Smooth muscle cell (in vitro differentiated cells): ENCODE measurements around the gene PTPRN2. TPM values are rescaled to one million over a fixed set of nuclear protein-coding genes. Genes with fewer than 3 reads are reported as not detected.
"Not testable (repeated sequence)": the region's sequence is repeated elsewhere in the genome, so short reads cannot be mapped to it uniquely, and the experiment has no call there.

Experiments
- DNase-seq: peaks from one replicate; lab custom pipeline; 2025; ENCODE audit not compliant: unreplicated experiment; lab: John Stamatoyannopoulos, UW
- H2AFZ ChIP-seq: fragments of 200-600 bp; sonication (generic); 2 replicates; pipeline ENCODE4 v1.6.0; 2016; ENCODE audit warnings: antibody characterized with exemption, low read depth, mild to moderate bottlenecking
- H3F3A ChIP-seq: fragments of 200-600 bp; sonication (generic); 2 replicates; pipeline ENCODE4 v1.6.0; 2017; ENCODE audit warnings: antibody characterized with exemption, low read depth
- H3K27ac ChIP-seq: fragments of 200-600 bp; sonication (generic); 2 replicates; pipeline ENCODE4 v1.5.1; 2016; ENCODE audit warnings: low read depth, mild to moderate bottlenecking
- H3K27me3 ChIP-seq: fragments of 200-600 bp; sonication (generic); 2 replicates; pipeline ENCODE4 v1.6.1; 2016; ENCODE audit warnings: low read depth, mild to moderate bottlenecking
- H3K36me3 ChIP-seq: fragments of 200-600 bp; sonication (generic); 2 replicates; pipeline ENCODE4 v1.5.1; 2016; ENCODE audit warnings: low read depth
- H3K4me1 ChIP-seq: fragments of 200-600 bp; sonication (generic); 2 replicates; pipeline ENCODE4 v1.5.1; 2016; ENCODE audit warnings: low read depth
- H3K4me2 ChIP-seq: fragments of 200-600 bp; sonication (generic); 2 replicates; pipeline ENCODE4 v1.6.0; 2016; ENCODE audit warnings: mild to moderate bottlenecking
- H3K4me3 ChIP-seq: fragments of 200-600 bp; sonication (generic); 2 replicates; pipeline ENCODE4 v1.5.1; 2016; ENCODE audit warnings: mild to moderate bottlenecking
- H3K79me2 ChIP-seq: fragments of 200-600 bp; sonication (generic); 2 replicates; pipeline ENCODE4 v1.6.0; 2016; ENCODE audit warnings: low read depth, mild to moderate bottlenecking
- H3K9ac ChIP-seq: fragments of 200-600 bp; sonication (generic); 2 replicates; pipeline ENCODE4 v1.6.0; 2016; ENCODE audit warnings: low read depth
- H3K9me3 ChIP-seq: fragments of 200-600 bp; sonication (generic); replicated peaks from 2 replicates; pipeline ENCODE4 v1.5.1; 2016; ENCODE audit warnings: low read depth
- H4K20me1 ChIP-seq: fragments of 200-600 bp; sonication (generic); 2 replicates; pipeline ENCODE4 v1.6.0; 2016; ENCODE audit warnings: low read depth
- WGBS: methylation state at CpG from one replicate; pipeline ENCODE4 v1.1.7; 2016; ENCODE audit warnings: low lambda C conversion rate; 5-methylcytosine and 5-hydroxymethylcytosine counted together
- microRNA counts: library from miRNA; unstranded; fragments of <30 nt; microRNA quantifications from one replicate; lab custom pipeline; 2016
- microRNA-seq: library from miRNA; unstranded; fragments of <30 nt; microRNA quantifications from one replicate; pipeline ENCODE4, GENCODE V29; 2016; ENCODE audit warnings: borderline number of aligned reads
- polyA plus RNA-seq: library from polyadenylated mRNA; unstranded; fragments of >200 nt; fragmentation: Nextera tagmentation; extraction: Ambion mirVana; gene quantifications from 2 replicates; pipeline ENCODE4 v1.2.1, GENCODE V29; 2016
- small RNA-seq: library from RNA; depleted of rRNA; stranded (forward); fragments of <200 nt; gene quantifications from one replicate; pipeline ENCODE3, GENCODE V24; 2014
- total RNA-seq: library from RNA; depleted of rRNA; stranded (reverse); fragments of >200 nt; gene quantifications from 2 replicates; pipeline ENCODE4 v1.2.3, GENCODE V29; 2014
- TF ChIP-seq, protein P1 (sequence below): fragments of 200-600 bp; sonication (generic); IDR thresholded peaks from 2 replicates; pipeline ENCODE4 v1.5.1; 2017; ENCODE audit warnings: borderline replicate concordance, mild to moderate bottlenecking, antibody characterized with exemption; ENCODE audit not compliant: insufficient read depth, poor library complexity, severe bottlenecking

Gene PTPRN2
- total and polyA plus RNA-seq, 2 experiments from 2014 or later, result 0.09 to 0.87 TPM

DNA sequence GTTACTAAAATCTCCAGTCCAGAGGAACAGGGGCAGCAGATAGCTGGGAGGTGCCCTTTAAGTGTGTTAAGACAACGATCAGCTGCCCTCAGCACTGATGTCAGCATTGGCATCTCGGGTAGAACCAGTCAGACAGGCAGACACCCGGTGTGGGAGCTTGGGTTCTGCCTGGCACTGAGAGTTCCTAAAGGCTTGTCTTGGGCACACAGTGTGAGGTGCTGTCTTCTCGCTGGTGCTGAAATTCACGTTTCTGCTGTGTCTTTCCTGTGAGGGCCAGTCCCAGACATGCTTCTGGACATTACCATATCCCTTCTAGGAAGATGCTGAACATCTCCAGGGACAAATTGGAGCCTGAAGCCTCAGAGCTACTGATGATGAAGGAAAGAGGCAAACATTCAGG is 1094.6 kb downstream of the PTPRN2 start:
- H3F3A ChIP-seq, result no peaks in the 10 kb centered on the region
- TF ChIP-seq, protein P1, sequence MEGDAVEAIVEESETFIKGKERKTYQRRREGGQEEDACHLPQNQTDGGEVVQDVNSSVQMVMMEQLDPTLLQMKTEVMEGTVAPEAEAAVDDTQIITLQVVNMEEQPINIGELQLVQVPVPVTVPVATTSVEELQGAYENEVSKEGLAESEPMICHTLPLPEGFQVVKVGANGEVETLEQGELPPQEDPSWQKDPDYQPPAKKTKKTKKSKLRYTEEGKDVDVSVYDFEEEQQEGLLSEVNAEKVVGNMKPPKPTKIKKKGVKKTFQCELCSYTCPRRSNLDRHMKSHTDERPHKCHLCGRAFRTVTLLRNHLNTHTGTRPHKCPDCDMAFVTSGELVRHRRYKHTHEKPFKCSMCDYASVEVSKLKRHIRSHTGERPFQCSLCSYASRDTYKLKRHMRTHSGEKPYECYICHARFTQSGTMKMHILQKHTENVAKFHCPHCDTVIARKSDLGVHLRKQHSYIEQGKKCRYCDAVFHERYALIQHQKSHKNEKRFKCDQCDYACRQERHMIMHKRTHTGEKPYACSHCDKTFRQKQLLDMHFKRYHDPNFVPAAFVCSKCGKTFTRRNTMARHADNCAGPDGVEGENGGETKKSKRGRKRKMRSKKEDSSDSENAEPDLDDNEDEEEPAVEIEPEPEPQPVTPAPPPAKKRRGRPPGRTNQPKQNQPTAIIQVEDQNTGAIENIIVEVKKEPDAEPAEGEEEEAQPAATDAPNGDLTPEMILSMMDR, result no peak
- H3K4me3 ChIP-seq, result no peak overlapping the region
- peaks cover 5% of the 10 kb centered on the region for H3K27me3 ChIP-seq
- H3K9ac ChIP-seq, result no peak overlapping the region
- no peak overlapping the region for H3K4me2 ChIP-seq
- no peaks in the 10 kb centered on the region for H3K9me3 ChIP-seq
- DNase-seq, result no peak
- H2AFZ ChIP-seq, result no peak overlapping the region
- H3K79me2 ChIP-seq, result no peaks in the 10 kb centered on the region
- H3K4me1 ChIP-seq, result no peaks in the 10 kb centered on the region
- no peaks in the 10 kb centered on the region for H3K36me3 ChIP-seq
- 66% methylated on average over 5 of the region's 5 CpGs for WGBS
- no peaks in the 10 kb centered on the region for H4K20me1 ChIP-seq
- no peak overlapping the region for H3K27ac ChIP-seq

DNA sequence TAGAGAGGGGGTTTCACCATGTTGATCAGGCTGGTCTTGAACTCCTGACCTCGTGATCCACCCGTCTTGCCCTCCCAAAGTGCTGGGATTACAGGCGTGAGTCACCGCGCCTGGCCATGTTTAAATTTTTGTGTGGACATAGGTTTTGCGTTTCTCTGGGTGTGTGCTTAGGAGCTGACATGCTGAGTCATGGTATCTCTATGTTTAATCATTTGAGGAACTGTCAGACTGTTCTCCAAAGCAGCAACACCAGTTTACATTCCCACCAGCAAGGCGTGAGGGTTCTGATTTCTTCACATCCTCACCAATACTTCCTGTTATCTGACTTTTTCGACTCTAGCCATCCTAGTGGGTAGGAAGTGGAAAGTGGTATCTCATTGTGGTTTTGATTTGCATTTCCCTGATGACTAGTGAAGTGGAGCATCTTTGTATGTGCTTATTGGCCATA is 1097.1 kb downstream of the PTPRN2 start:
- no peak overlapping the region for H3K27ac ChIP-seq
- no peaks in the 10 kb centered on the region for H3K36me3 ChIP-seq
- 46% methylated on average over 8 of the region's 8 CpGs for WGBS
- no peak overlapping the region for H2AFZ ChIP-seq
- no peak overlapping the region for H3K4me3 ChIP-seq
- no peaks in the 10 kb centered on the region for H3K4me1 ChIP-seq
- H4K20me1 ChIP-seq, result no peaks in the 10 kb centered on the region
- peaks cover 5% of the 10 kb centered on the region for H3K27me3 ChIP-seq
- H3K79me2 ChIP-seq, result no peaks in the 10 kb centered on the region
- H3K9me3 ChIP-seq, result no peaks in the 10 kb centered on the region
- no peak overlapping the region for H3K4me2 ChIP-seq
- DNase-seq, result no peak
- TF ChIP-seq, protein P1, result no peak
- H3F3A ChIP-seq, result no peaks in the 10 kb centered on the region
- H3K9ac ChIP-seq, result no peak overlapping the region

DNA sequence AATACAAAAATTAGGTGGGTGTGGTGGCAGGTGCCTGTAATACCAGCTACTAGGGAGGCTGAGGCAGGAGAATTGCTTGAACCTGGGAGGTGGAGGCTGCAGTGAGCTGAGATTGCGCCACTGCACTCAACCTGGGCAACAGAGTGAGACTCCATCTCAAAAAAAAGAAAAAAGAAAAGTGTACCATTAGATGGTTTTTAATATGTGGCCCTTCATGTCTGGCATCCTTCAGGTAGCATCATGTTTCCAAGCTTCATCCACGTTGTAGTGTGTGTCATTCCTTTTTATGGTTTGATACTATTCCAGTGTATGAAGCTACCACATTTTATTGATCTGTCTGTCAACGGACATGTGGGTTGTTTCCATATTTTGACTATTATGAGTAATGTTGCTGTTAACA is 1097.8 kb downstream of the PTPRN2 start:
- not testable (repeated sequence) for H3K27me3 ChIP-seq, H3K4me2 ChIP-seq, H3K9me3 ChIP-seq, DNase-seq, H3K27ac ChIP-seq, H3K36me3 ChIP-seq, H4K20me1 ChIP-seq, H2AFZ ChIP-seq, H3K9ac ChIP-seq, H3K4me3 ChIP-seq, H3K4me1 ChIP-seq, H3K79me2 ChIP-seq, H3F3A ChIP-seq
- WGBS, result 88% methylated on average over 3 of the region's 3 CpGs

MicroRNAs within 50 kb of the gene (microRNA counts, 767-probe panel; counts per million panel counts)
- 183 counts per million for microRNA hsa-miR-595 (lab: Ali Mortazavi, UCI)

Small RNAs within 50 kb of the gene (microRNA-seq; reads per million reads assigned to microRNA genes)
- gene MIR153-2 (not detected), gene MIR5707 (not detected), gene MIR595 (not detected)

Small RNAs within 50 kb of the gene (small RNA-seq; reads per million reads assigned to genes)
- gene MIR153-2 (not detected), gene MIR5707 (not detected), gene MIR595 (not detected), gene THAP5P1 (0.42 reads per million, percentile 13 among the genes with 10 or more reads in this experiment)

Other genes starting within 250 kb of the PTPRN2 start
- gene NCAPG2, start 117.0 kb upstream of the PTPRN2 start, total RNA-seq, result 9.9 and 18.5 TPM in 2 replicates
- 10.0 and 12.5 TPM in 2 replicates for gene NCAPG2, start 117.0 kb upstream of the PTPRN2 start, polyA plus RNA-seq
- gene ESYT2, start 241.7 kb upstream of the PTPRN2 start, total RNA-seq, result 69.4 and 71.1 TPM in 2 replicates
- gene ESYT2, start 241.7 kb upstream of the PTPRN2 start, polyA plus RNA-seq, result 27.9 and 33.8 TPM in 2 replicates